ENCODE measurements around the gene RUNDC3A. TPM values are rescaled to one million over a fixed set of nuclear protein-coding genes. Genes with fewer than 3 reads are reported as not detected.

The RUNDC3A gene
- total and polyA plus RNA-seq, 2 of the 13 experiments (the other 11 are each of a cell fraction or from before 2014, with no cell fraction given), result 0.25 TPM; not detected in 1

- TF ChIP-seq ZNF503 (CRISPR knock-in tag; IDR thresholded peaks at IDR 0.05) (no peak), NCOA5 (CRISPR knock-in tag; IDR thresholded peaks at IDR 0.05) (no peak), ZMAT3 (CRISPR knock-in tag; conservative IDR thresholded peaks at IDR 0.05) (no peak), ZNF333 (CRISPR knock-in tag; IDR thresholded peaks at IDR 0.05; ENCODE audit: borderline replicate concordance) (no peak), MYC (CRISPR knock-in tag; IDR thresholded peaks at IDR 0.05; ENCODE audit: borderline replicate concordance) (no peak; the same call in 1 of the 2 replicates), MYPOP (CRISPR knock-in tag; IDR thresholded peaks at IDR 0.05) (no peak), PCBP1 (IDR thresholded peaks at IDR 0.05; ENCODE audit: borderline replicate concordance, low read depth, low read length) (peak; percentile 61; the same call in 1 of the 2 replicates), ZNF543 (CRISPR knock-in tag; IDR thresholded peaks at IDR 0.05) (no peak), ZNF382 (CRISPR knock-in tag; IDR thresholded peaks at IDR 0.05; ENCODE audit: borderline replicate concordance) (no peak), SNAPC4 (CRISPR knock-in tag; IDR thresholded peaks at IDR 0.05) (no peak), ATF4 (CRISPR knock-in tag; IDR thresholded peaks at IDR 0.05) (no peak), SKI (IDR thresholded peaks at IDR 0.05; ENCODE audit: partially characterized antibody) (no peak), POLR2G (IDR thresholded peaks at IDR 0.05; ENCODE audit: low read depth, low read length) (no peak), ZFP37 (CRISPR knock-in tag; IDR thresholded peaks at IDR 0.05; ENCODE audit: borderline replicate concordance) (no peak), TBL1XR1 (IDR thresholded peaks at IDR 0.05; ENCODE audit: borderline replicate concordance, low read length, partially characterized antibody) (no peak), ZNF513 (CRISPR knock-in tag; conservative IDR thresholded peaks at IDR 0.05) (no peak), ZNF501 (CRISPR knock-in tag; IDR thresholded peaks at IDR 0.05) (no peak), ZNF337 (CRISPR knock-in tag; IDR thresholded peaks at IDR 0.05; ENCODE audit: borderline replicate concordance, low read depth) (no peak)
Measured at GRCh38 chr17:44350733-44351226, 42.4 kb downstream of the RUNDC3A start (continued).
